Adipose tissue (tissue), 3 donors: ENCODE data around the gene GPX7. TPM values are rescaled to one million over a fixed set of nuclear protein-coding genes. Genes with fewer than 3 reads are reported as not detected.

Experiments
- H3K27ac ChIP-seq: one replicate; pipeline ENCODE4 v1.5.1; 2013; ENCODE audit warnings: low read depth, low read length
- WGBS, 3 donors: extraction: QIAGEN DNeasy Blood & Tissue Kit; methylation state at CpG; one replicate each; pipeline ENCODE4 v1.1.7; 2013; 5-methylcytosine and 5-hydroxymethylcytosine counted together
- polyA plus RNA-seq, 3 donors: library from polyadenylated mRNA; stranded (reverse); fragments of 200-250 nt; gene quantifications; one replicate each; pipeline ENCODE4 v1.2.3, GENCODE V29; 2013
- donor health status: healthy with polysubstance abuse.
- donor health status: Bipolar disorder and iron deficiency.
- donor health status: healthy.

Gene GPX7
- polyA plus RNA-seq, 3 donors, result 8.2 to 10.6 (median 8.7) TPM

- no peak overlapping the region for H3K27ac ChIP-seq
- 65 to 82% (median 78%) methylated on average over 6 of the region's 6 CpGs for WGBS, 3 donors
These were observed 43.1 kb downstream of the GPX7 start for GRCh38 chr1:52645261-52645660.

- WGBS, 3 donors, result 38 to 87% (median 86%) methylated on average over 1 of the region's 1 CpG
- no peak overlapping the region for H3K27ac ChIP-seq
These were observed 49.7 kb downstream of the GPX7 start for GRCh38 chr1:52651904-52652303.

DNA sequence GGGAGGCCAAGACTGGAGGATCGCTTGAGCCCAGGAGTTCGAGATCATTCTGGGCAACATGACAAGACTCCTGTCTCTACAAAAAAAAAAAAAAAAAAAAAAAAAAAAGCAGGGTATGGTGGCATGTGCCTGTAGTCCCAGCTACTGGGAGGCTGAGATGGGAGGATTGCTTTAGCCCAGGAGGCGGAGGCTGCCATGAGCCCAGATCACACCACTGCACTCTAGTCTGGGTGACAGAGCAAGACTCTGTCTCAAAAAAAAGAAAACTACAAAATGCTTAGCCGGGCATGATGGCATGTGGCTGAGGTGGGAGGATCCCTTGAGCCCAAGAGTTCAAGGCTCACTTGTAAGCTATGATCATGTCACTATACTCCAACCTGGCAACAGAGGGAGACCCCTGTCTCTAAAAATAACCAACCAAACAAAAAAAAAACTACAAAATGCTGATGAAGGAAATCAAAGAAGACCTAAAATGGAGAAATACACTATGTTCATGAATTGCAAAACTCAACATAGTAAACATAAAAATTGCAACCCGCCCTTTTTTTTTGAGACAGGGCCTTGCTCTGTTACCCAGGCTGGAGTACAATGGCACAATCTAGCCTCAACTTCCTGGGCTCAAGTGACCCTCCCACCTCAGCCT is 51.2 kb downstream of the GPX7 start:
- WGBS, 3 donors, result 94 to 96% (median 96%) methylated on average over 5 of the region's 5 CpGs
- no peak overlapping the region for H3K27ac ChIP-seq

- H3K27ac ChIP-seq, result no peak overlapping the region
These were observed 51.9 kb downstream of the GPX7 start for GRCh38 chr1:52654063-52654462.

- H3K27ac ChIP-seq, result no peak overlapping the region
- 92 to 97% (median 93%) methylated on average over 3 of the region's 3 CpGs for whole genome bisulfite sequencing, 3 donors
These were observed 55.5 kb downstream of the GPX7 start for GRCh38 chr1:52657702-52658101.

Other genes starting within 250 kb of the GPX7 start
- 10 to 100 TPM; 12.6 to 18.5 (median 15.6) TPM for gene CC2D1B, start 236.2 kb upstream of the GPX7 start, polyA plus RNA-seq
- gene ORC1, start 197.9 kb upstream of the GPX7 start, polyA plus RNA-seq, result under 1 TPM; 0.19 to 0.34 (median 0.30) TPM
- 10 to 100 TPM; 11.7 to 17.7 (median 14.1) TPM for gene PRPF38A, start 197.8 kb upstream of the GPX7 start, polyA plus RNA-seq
- 10 to 100 TPM; 15.5 to 21.0 (median 17.0) TPM for gene TUT4, start 49.3 kb upstream of the GPX7 start, polyA plus RNA-seq
- gene SHISAL2A, start 30.8 kb downstream of the GPX7 start, polyA plus RNA-seq, result under 1 TPM in 2 of 3 donors, not detected in 1; 0.18 to 0.26 TPM
- 10 to 100 TPM in 1 of 3 donors, 1 to 10 TPM in 2; 6.8 to 13.2 (median 8.9) TPM for gene COA7, start 96.0 kb downstream of the GPX7 start, polyA plus RNA-seq
- 1 to 10 TPM; 2.8 to 8.8 (median 6.9) TPM for gene ZYG11B, start 124.1 kb downstream of the GPX7 start, polyA plus RNA-seq
- under 1 TPM in 1 of 3 donors, not detected in 2; 0.03 TPM for gene ZYG11A, start 240.4 kb downstream of the GPX7 start, polyA plus RNA-seq